H1 (cell line): ENCODE data around the gene MRPS12. TPM values are rescaled to one million over a fixed set of nuclear protein-coding genes. Genes with fewer than 3 reads are reported as not detected.

ENCODE experiments used
- CTBP2 ChIP-seq: IDR thresholded peaks from 2 replicates; pipeline ENCODE4 v1.7.0; 2011; ENCODE audit warnings: borderline replicate concordance, mild to moderate bottlenecking, moderate library complexity, mixed read lengths, low read length; ENCODE audit not compliant: insufficient read depth, insufficient read length
- EP300 ChIP-seq, 2 experiments: IDR thresholded peaks; 1 replicate in 1 of 2; 2 replicates in 1 of 2; pipeline ENCODE4 v1.6.1; 2011 to 2012; ENCODE audit warnings: low read depth in 2 of 2, low read length in 2 of 2, mild to moderate bottlenecking in 2 of 2, borderline replicate concordance in 1 of 2, inconsistent platforms in 1 of 2, moderate library complexity in 1 of 2
- GABPA ChIP-seq: IDR thresholded peaks from 2 replicates; pipeline ENCODE4 v1.6.1; 2011; ENCODE audit warnings: mild to moderate bottlenecking, low read length, moderate library complexity, borderline replicate concordance; ENCODE audit not compliant: insufficient read depth
- HDAC6 ChIP-seq: IDR thresholded peaks from one replicate; pipeline ENCODE4 v1.7.1; 2012; ENCODE audit warnings: low read depth, mild to moderate bottlenecking, inconsistent platforms, low read length, moderate library complexity
- POLR2A ChIP-seq, 2 experiments: IDR thresholded peaks; 1 replicate in 1 of 2; 2 replicates in 1 of 2; pipeline ENCODE4 v1.6.1; 2011; ENCODE audit warnings: low read depth in 2 of 2, low read length in 2 of 2, mild to moderate bottlenecking in 2 of 2; ENCODE audit errors: control extremely low read depth in 1 of 2
- polyA plus RNA-seq, 7 experiments: library from polyadenylated mRNA; depleted of rRNA in 3 of 7; stranded (reverse) in 5 of 7; unstranded in 2 of 7; fragments of >200 nt in 5 of 7; fragments of 200-250 nt in 2 of 7; gene quantifications; 1 replicate in 5 of 7; 2 replicates in 1 of 7; 4 replicates in 1 of 7; pipeline versions ENCODE4 v1.2.1 to v1.2.3, GENCODE V29; 2011 to 2013; ENCODE audit warnings: missing spikeins in 2 of 7, mixed read lengths in 2 of 7
- total RNA-seq: library from RNA; stranded (reverse); fragmentation: NEBNext Ultra II Directional; extraction: Animal tissue kit (Norgen Biotek cat#: 25700); gene quantifications from 2 replicates; pipeline ENCODE4 v1.2.1, GENCODE V29; 2021

MRPS12 gene
- total and polyA plus RNA-seq, 2 of the 8 experiments (the other 6 are each of a cell fraction or from before 2014, with no cell fraction given): 79.0 to 175 TPM

DNA sequence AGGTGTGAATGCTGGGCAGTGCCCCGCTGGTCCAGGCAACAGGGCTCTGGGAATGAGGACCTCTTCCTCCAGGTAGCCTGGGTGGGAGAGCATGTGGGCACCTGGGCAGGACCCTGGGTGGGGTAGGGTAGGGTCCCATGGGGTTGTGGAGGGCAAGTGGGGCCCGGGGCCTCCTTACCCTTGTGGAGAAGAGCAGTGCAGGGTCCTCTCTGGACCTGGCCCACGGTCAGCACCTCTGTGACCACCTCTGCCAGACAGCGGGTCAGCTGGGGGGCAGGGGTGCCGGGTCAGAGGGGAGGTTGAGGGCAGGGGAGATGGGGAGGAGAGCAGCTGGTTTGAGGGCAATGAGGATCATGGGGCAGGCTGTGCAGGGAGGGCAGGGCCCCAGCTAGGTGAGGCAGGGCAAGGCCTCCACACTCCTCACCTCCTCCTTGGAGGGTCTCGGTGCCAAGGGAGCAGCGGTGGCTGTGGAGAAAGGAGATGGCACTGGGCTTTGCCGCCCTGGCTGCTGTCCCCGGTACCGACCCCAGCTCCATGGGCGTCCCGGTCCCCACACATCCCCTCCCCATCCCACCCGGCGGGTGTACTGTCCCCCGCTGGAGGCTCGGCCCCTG is 19.2 kb upstream of the MRPS12 start (continued):
- TF ChIP-seq CTBP2 (no peak), HDAC6 (no peak), EP300 (IDR thresholded peaks at IDR 0.05; ENCODE audit: borderline replicate concordance in 1 of 2, low read depth in 2 of 2, low read length in 2 of 2) (no peak), POLR2A (IDR thresholded peaks at IDR 0.05; ENCODE audit: control extremely low read depth in 1 of 2, low read depth in 2 of 2, low read length in 2 of 2) (no peak), GABPA (no peak)
